SJSA1 (cell line): ENCODE measurements around the gene KCNJ11. TPM values are rescaled to one million over a fixed set of nuclear protein-coding genes. Genes with fewer than 3 reads are reported as not detected.
A peak's percentile ranks its signal among the peaks of the same experiment; 100 is the strongest.

ENCODE experiments used
- DNase-seq, 2 experiments: peaks; one replicate each; pipeline ENCODE4 v3.0.0-alpha.2; 2015 to 2020; ENCODE audit warnings: low spot score in 2 of 2, low read depth in 1 of 2
- H3K27ac ChIP-seq: fragments of 250-450 bp; sonication (Bioruptor Pico); 2 replicates; pipeline ENCODE4 v1.5.1; 2020; ENCODE audit warnings: mild to moderate bottlenecking, moderate library complexity
- H3K27me3 ChIP-seq: fragments of 250-450 bp; sonication (Bioruptor Pico); replicated peaks from 2 replicates; pipeline ENCODE4 v1.5.1; 2020; ENCODE audit warnings: mild to moderate bottlenecking, moderate library complexity
- H3K36me3 ChIP-seq: fragments of 250-450 bp; sonication (Bioruptor Pico); 2 replicates; pipeline ENCODE4 v1.5.1; 2020; ENCODE audit warnings: mild to moderate bottlenecking
- H3K4me1 ChIP-seq: fragments of 250-450 bp; sonication (Bioruptor Pico); replicated peaks from 2 replicates; pipeline ENCODE4 v1.6.1; 2021; ENCODE audit warnings: mild to moderate bottlenecking
- H3K4me3 ChIP-seq: fragments of 250-450 bp; sonication (Bioruptor Pico); 2 replicates; pipeline ENCODE4 v1.5.1; 2020; ENCODE audit warnings: mild to moderate bottlenecking
- H3K9me3 ChIP-seq: fragments of 250-450 bp; sonication (Bioruptor Pico); replicated peaks from 2 replicates; pipeline ENCODE4 v1.5.1; 2020; ENCODE audit warnings: mild to moderate bottlenecking
- total RNA-seq: library from RNA; depleted of rRNA; stranded (reverse); fragments of >200 nt; shearing (Covaris generic); gene quantifications from 2 replicates; pipeline ENCODE4 v1.2.3, GENCODE V29; 2014

The KCNJ11 gene
- total RNA-seq, 1 experiment from 2014 or later, result not detected

DNA sequence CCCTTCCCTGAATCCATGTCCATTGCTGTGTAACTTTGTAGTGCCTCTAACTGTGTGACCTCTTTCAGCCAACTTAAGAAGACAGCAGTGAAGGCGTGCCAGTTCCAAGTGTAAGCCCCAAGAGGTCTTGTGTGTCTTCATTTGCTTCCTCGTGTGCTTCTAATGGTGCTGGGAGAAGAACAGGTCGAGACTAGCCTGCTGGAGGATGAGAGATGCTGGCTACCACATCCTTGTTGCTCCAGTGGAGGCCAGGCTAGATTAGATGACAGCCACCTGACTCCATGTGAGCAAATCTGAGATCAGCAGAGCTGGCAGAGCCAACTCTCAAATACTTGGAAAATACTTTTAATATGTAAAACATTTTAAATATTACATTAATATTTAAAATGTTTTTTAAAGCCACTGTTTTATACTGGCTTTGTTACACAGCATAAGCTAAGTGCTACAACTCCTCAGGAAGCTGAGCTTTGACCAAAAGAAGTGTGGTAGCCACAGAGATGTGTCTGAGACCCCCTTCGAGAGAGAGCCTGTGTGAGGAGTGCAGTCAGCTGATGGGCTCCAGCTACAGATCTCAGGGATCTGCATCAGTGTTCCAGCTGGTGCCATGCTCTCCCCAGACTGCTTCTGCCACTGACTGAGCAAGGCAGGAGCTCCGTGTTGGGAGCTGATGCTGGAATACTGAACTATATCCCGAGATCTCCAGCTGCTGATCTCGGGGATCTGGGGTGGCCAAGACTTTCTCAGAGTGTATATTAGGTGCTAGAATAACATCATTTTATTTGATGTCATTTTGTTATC, 8.9 kb downstream of the KCNJ11 start:
- Histone ChIP-seq H3K27me3 (no peaks in the 10 kb centered on the region), H3K36me3 (no peaks in the 10 kb centered on the region), H3K4me1 (no peaks in the 10 kb centered on the region), H3K9me3 (no peaks in the 10 kb centered on the region; the same call in none of the 2 replicates), H3K4me3 (no peak overlapping the region), H3K27ac (no peak overlapping the region)
- DNase-seq, result no peak

DNA sequence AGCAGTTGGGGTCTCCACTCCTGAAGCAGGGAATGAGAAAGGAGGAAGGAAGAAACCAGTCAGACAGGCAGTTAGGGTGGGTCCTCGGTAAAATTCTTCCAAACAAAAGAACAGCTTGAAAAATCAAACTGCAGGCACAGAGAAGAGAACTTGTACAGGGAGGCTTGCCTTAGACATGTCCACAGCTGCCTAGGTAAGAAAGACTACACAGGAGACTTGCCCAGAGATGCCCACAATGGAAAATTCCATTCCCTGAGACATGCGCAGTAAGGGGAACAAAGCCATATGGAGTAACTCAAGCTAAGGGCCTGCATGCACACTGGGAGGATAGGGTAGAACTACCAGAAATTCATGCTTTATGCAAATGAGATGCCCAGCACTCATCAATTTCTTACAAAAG, 9.8 kb downstream of the KCNJ11 start:
- DNase-seq, result no peak
- Histone ChIP-seq H3K4me3 (no peak overlapping the region), H3K27me3 (no peaks in the 10 kb centered on the region), H3K27ac (no peak overlapping the region), H3K36me3 (no peaks in the 10 kb centered on the region), H3K9me3 (peaks cover 5% of the 10 kb centered on the region), H3K4me1 (no peaks in the 10 kb centered on the region)

DNA sequence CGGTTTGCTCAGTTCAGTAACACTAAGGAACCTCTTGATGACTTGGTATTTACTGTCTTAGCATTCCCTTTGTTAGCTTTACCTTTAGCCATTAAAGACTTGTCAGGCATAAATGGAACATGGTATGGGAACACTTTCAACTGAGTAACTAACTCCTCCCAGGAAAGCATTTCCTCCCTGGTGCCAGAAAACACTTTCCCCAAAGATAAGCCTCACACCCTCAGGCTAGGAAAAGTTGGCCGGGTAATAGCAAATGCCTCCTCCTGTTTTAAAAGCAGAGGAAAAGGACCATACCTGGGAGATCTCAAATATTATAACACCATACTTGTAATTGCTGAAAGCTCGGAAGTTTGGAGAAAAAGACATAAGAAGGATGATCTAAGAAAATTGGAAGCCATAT, 12.0 kb downstream of the KCNJ11 start:
- no peaks in the 10 kb centered on the region for H3K36me3 ChIP-seq
- DNase-seq, result no peak
- no peaks in the 10 kb centered on the region for H3K4me1 ChIP-seq
- H3K4me3 ChIP-seq, result no peak overlapping the region
- H3K27me3 ChIP-seq, result no peaks in the 10 kb centered on the region
- H3K27ac ChIP-seq, result no peak overlapping the region
- peaks cover 19% of the 10 kb centered on the region for H3K9me3 ChIP-seq

DNA sequence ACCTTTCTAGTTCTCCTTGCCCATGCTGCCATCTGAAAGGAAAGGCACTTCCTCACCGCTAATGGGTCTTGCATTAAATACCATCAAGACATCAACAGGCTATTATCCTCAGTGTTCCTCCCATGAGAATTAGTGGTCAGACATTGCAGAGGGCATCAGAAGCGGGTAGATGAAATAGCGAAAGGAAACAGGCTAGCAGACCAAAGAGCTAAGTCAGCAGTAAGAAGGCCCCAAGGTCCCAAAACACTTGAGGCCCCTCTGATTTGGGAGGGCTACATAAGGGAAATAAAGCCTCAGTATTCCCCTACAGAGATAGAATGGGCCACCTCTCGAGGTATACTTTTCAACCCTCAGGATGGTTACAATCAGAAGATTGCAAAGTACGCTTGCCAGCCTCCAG, 12.9 kb downstream of the KCNJ11 start:
- no peak overlapping the region for H3K4me3 ChIP-seq
- no peak overlapping the region for H3K27ac ChIP-seq
- H3K9me3 ChIP-seq, result peaks cover 29% of the 10 kb centered on the region
- H3K4me1 ChIP-seq, result no peaks in the 10 kb centered on the region
- DNase-seq, result no peak
- H3K27me3 ChIP-seq, result no peaks in the 10 kb centered on the region
- 0 out of 2 replicates have a peak, but pooled peaks cover 3% of the 10 kb centered on the region for H3K36me3 ChIP-seq

DNA sequence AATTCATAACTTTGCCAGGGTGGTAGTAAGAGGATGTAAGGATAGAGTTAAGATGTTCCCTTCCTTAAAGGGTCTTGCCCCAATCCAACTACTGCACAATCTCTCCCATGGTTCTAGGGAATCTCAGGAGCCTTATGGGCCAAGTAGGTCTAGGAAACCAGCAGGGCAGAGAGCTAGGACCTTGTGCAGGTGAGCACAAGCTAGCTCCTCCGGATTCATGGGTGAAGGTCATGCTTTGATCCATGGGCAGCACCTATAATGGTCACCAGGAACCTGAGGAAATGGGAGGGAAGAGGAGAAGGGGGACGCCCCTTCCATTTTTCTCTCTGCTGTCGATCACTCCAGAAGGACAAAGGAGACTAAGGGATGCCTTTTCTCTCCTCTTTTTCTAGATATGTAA, 16.8 kb downstream of the KCNJ11 start:
- Histone ChIP-seq H3K4me1 (no peaks in the 10 kb centered on the region), H3K27ac (no peak overlapping the region), H3K27me3 (no peaks in the 10 kb centered on the region), H3K36me3 (0 out of 2 replicates have a peak, but pooled peaks cover 3% of the 10 kb centered on the region), H3K9me3 (peaks cover 46% of the 10 kb centered on the region), H3K4me3 (no peak overlapping the region)
- no peak for DNase-seq

DNA sequence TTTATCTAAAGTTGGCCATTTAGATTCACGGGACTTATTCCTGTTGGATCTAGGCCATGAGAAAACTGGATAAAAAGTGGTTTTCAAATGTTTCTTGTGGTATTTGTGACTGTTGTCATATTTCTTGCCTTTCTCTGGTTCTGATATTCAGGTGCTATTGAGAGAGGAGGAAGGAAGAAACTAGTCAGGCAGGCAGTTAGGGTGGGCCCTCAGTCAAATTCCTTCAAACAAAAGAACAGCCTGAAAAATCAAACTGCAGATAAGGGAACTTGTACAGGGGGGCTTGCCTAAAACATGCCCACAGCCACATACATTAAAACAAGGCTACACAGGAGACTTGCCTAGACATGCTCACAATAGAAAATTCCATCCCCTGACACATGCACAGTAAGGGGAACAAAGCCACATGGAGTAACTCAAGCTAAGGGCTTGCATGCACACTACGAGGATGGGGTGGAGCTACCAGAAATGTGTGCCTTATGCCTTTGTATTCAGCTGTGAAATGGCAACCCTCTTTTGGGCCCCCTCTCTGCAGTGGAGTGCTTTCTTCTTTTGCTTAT, 18.7 kb downstream of the KCNJ11 start:
- Histone ChIP-seq H3K27ac (no peak overlapping the region), H3K36me3 (0 out of 2 replicates have a peak, but pooled peaks cover 3% of the 10 kb centered on the region), H3K27me3 (no peaks in the 10 kb centered on the region), H3K9me3 (peaks cover 46% of the 10 kb centered on the region), H3K4me3 (no peak overlapping the region), H3K4me1 (no peaks in the 10 kb centered on the region)
- no peak for DNase-seq

DNA sequence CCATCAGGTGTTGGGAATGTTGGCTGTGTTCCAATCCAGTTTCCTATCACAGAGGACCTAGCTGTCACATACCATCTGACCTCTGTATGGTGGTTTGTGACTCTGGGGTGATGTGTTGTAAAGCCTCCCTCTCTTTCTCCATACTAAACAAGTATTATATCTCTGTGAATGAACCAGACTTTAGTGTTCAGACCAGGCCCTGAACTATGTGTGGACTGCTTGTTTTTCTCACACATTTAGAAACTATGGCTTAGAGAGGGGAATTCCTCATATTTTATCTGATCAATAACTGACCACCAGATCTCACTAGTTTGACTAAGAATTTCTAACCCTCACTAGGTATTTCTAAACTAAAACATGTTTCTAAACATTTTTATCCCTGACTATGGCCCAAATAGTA, 19.4 kb downstream of the KCNJ11 start:
- no peaks in the 10 kb centered on the region for H3K27me3 ChIP-seq

DNA sequence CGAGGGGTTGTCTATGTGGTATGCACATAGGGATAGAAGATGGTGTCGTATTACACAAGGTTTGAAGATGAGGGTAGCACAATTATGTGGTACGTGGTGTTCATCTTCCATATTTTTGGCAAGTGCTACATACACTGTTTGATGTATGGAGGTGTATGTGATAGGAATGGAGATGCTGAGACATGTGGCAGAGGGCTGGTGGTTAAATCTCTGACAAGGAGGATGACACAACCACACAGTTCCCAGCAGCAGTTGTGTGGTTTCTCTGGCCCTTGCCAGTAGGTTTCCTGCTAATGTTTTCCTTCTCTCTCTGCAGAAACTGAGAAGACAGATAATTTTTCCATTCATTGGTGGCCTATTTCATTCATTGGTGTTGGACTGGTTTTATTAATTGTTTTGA, 19.9 kb downstream of the KCNJ11 start:
- no peak overlapping the region for H3K27ac ChIP-seq
- no peak overlapping the region for H3K4me3 ChIP-seq
- no peak for DNase-seq
- H3K9me3 ChIP-seq, result peaks cover 41% of the 10 kb centered on the region
- H3K36me3 ChIP-seq, result 0 out of 2 replicates have a peak, but pooled peaks cover 3% of the 10 kb centered on the region
- H3K4me1 ChIP-seq, result no peaks in the 10 kb centered on the region
- H3K27me3 ChIP-seq, result no peaks in the 10 kb centered on the region

More for the DNA sequence above, 19.4 kb downstream of the KCNJ11 start:
- DNase-seq, result no peak
- H3K4me1 ChIP-seq, result no peaks in the 10 kb centered on the region
- H3K36me3 ChIP-seq, result 0 out of 2 replicates have a peak, but pooled peaks cover 3% of the 10 kb centered on the region
- no peak overlapping the region for H3K4me3 ChIP-seq
- H3K27ac ChIP-seq, result no peak overlapping the region
- peaks cover 44% of the 10 kb centered on the region for H3K9me3 ChIP-seq

DNA sequence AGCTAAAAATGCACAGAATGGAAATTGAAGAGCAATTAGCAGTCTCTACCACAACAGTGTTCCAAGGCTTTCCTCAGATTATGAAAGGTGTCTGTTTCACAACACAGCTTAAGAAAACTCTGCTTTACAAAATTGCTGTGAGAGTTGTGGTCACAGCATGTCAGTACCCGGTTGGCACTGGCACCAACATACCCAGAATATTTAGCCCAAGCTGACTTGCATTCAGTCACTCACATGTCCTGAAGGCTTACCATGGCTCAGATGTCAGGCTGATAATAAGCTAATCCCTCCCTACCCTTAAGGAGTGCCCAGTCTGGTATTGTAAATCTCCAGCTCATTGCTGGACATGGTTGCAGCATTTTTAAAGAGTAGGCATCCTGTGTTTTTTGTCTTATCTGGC, 22.0 kb downstream of the KCNJ11 start:
- Histone ChIP-seq H3K36me3 (0 out of 2 replicates have a peak, but pooled peaks cover 3% of the 10 kb centered on the region), H3K4me3 (no peak overlapping the region), H3K9me3 (peaks cover 27% of the 10 kb centered on the region), H3K27me3 (no peaks in the 10 kb centered on the region), H3K27ac (no peak overlapping the region), H3K4me1 (no peaks in the 10 kb centered on the region)
- no peak for DNase-seq

DNA sequence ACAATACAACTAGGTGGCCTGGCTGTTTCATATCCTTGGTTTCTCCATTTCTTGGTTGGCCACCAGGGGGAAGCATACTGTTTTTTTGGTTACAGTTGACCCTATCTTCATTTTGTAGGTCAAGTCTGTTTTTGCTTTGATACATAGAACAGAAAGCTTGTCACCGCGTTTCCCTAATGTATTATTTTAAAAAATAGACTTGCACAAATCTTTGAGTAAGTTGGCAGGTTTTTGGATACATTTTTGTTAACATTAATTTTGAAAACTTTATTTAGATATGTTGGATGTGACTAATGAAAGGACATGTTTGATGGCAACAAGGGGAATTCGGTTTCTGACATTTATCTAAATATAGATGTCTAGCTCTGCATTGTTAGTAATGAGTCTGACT, 33.9 kb downstream of the KCNJ11 start:
- H3K4me3 ChIP-seq, result no peak overlapping the region
- peaks cover 24% of the 10 kb centered on the region for H3K4me1 ChIP-seq
- no peaks in the 10 kb centered on the region for H3K36me3 ChIP-seq
- no peak overlapping the region for H3K27ac ChIP-seq
- peak; percentile 68 to 70 for DNase-seq
- peaks cover 24% of the 10 kb centered on the region for H3K27me3 ChIP-seq
- H3K9me3 ChIP-seq, result no peaks in the 10 kb centered on the region

DNA sequence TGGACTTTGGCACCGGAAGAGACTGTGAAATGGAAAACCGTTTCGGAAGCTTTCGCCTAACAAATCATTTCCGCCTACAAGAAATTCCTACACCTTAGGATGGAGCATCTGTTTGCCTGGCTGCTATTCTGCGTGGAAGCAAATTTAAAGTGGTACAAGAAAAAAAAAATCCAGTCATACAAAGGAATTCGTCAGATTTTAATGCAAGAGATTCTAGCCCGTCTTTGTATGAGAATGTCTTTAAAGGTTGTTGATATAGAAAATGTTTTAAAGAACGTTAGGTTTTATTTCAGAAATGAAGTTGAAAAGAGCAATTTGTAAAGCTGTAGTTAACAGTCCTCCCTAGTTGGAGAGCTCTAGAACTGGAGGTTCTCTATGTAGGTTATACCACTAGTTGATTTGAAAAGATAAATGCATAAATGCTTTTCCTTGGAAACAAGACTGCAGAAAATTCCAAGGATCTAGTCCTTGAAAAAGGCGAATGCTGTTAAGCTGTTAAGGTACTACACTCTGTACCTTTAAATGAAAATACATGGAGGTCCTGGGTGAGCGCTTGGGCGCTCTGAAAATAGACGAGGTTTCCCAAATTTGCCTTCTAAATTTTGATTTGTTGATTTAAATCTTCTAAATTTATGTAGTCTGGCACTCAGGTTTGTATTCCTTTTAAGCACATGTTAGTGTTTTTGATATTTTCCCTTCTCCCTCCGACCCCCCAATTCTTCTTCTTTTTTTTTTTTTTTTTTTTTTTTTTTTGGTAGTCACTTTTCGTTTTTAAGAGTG, 34.4 kb downstream of the KCNJ11 start:
- no peaks in the 10 kb centered on the region for H3K36me3 ChIP-seq
- peak in 1 of 2 experiments; percentile 72 for DNase-seq
- H3K27me3 ChIP-seq, result peaks cover 24% of the 10 kb centered on the region
- no peak overlapping the region for H3K27ac ChIP-seq
- peaks cover 24% of the 10 kb centered on the region for H3K4me1 ChIP-seq
- peak overlapping the region; percentile 51 for H3K4me3 ChIP-seq
- no peaks in the 10 kb centered on the region for H3K9me3 ChIP-seq

DNA sequence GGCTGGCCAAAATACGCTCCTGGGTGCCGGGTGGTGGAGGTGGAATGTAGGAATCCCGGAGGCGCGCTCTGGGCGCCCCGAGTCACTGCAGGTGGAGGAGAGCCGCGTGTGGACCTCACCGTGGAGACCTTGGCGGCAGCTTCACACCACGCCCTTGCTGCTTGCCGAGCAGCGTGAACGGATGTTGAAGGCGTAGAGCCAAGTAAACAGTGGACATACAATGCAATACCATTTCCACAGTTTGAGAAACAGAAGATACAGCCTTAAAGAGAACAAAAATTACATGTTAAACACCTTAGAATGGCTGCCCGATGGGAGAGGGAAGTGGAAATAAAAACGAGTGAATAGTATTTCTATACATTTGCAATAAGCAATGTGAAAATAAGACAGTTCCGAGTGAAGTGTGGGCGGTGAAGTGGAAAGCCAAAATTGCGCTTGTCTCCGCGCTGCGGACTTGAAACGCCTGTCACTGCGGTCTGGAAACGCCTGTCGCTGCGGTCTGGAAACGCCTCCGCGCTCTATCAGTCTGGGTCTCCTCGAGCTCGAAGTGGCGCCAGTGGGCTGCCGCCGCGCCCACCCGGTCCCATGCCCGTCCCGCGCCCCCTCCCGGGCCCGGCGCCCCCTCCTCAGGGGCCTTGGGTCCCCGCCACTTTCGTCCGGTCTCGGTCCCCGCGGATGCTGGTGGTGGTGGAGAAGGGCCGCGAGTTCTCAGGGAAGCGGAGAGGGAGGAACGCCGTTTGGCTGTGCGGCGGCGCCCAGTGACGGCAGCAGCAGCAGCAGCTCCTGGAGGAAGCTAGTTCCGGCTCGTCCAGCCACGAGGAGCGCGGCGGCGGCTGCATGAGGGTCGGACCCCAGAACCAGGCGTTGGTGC, 35.3 kb downstream of the KCNJ11 start:
- H3K27me3 ChIP-seq, result peaks cover 24% of the 10 kb centered on the region
- H3K36me3 ChIP-seq, result no peaks in the 10 kb centered on the region
- peak overlapping the region; percentile 51 for H3K4me3 ChIP-seq
- DNase-seq, result peak; percentile 80 to 82
- H3K9me3 ChIP-seq, result no peaks in the 10 kb centered on the region
- H3K27ac ChIP-seq, result peak overlapping the region; percentile 36; the same call in 1 of the 2 replicates
- H3K4me1 ChIP-seq, result peaks cover 24% of the 10 kb centered on the region

DNA sequence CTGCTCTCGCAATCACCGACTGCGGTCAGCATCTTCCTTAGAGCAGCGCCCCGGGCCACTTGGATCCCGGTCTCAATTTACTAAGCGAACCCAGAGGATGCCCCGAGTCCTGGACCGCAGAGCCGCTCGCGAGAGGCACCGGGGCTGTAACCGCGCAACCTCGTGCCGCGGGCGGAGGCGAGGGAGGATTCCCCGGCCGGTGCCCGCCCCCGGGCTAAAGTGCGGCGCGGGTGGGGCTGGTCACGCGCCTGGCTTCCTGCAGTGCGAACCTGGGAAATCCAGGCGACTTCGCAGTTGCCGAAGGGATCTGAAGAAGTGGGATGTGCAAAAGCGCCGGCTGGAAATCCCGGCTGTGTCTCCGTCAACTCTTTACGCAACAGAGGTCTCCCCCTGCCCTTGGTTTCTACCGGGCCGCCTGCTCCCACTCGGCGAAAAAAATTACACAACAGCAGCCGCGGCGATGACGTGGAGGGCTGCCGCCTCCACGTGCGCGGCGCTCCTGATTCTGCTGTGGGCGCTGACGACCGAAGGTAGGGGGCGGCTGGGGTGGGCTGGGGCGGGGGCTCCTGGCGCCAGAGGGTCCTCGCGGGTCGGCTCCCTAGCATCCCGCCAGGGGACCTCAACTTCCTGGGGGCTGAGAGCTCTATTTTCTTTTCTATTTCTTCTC, 36.8 kb downstream of the KCNJ11 start, which contains the start of gene NCR3LG1:
Gene NCR3LG1 (plus strand): TSS at position 291 of the 667 bp plus-strand sequence. CDS start 170 bp downstream, at position 461.
- peak in 1 of 2 experiments; percentile 32 for DNase-seq
- H3K4me3 ChIP-seq, result peak within 1 kb of the TSS; percentile 51
- H3K4me1 ChIP-seq, result peaks cover 24% of the 10 kb centered on the region
- no peaks in the 10 kb centered on the region for H3K9me3 ChIP-seq
- no peaks in the 10 kb centered on the region for H3K36me3 ChIP-seq
- no peak within 1 kb of the TSS for H3K27ac ChIP-seq
- peaks cover 24% of the 10 kb centered on the region for H3K27me3 ChIP-seq
